Measurements from ENCODE around the gene ST3GAL2. TPM values are rescaled to one million over a fixed set of nuclear protein-coding genes. Genes with fewer than 3 reads are reported as not detected.
A peak's percentile ranks its signal among the peaks of the same experiment; 100 is the strongest.
"Not testable (repeated sequence)": the region's sequence is repeated elsewhere in the genome, so short reads cannot be mapped to it uniquely, and the experiment has no call there.

The ST3GAL2 gene
- total RNA-seq, 1 donor from 2014 or later, result 23.3 TPM

- peak within 1 kb of the TSS; percentile 97 for H3K4me3 ChIP-seq (ENCODE audit: low read depth, low read length)
- peak; percentile 26 for DNase-seq (ENCODE audit: low read depth)
- TF ChIP-seq CTCF (conservative IDR thresholded peaks at IDR 0.05; ENCODE audit: low read depth, low read length), result no peak
Measured at GRCh38 chr16:70454222-70455034, 15.5 kb upstream of the ST3GAL2 start, which contains the start of gene FCSK. Gene FCSK, plus strand, starts transcription at chr16:70454595. Its CDS starts 8,596 bp downstream, at chr16:70463191.

- no peak for TF ChIP-seq CTCF (conservative IDR thresholded peaks at IDR 0.05; ENCODE audit: low read depth, low read length)
- DNase-seq (ENCODE audit: low read depth), result no peak
- H3K4me3 ChIP-seq (ENCODE audit: low read depth, low read length), result peak overlapping the region; percentile 97
Measured at GRCh38 chr16:70453892-70454221, 15.0 kb upstream of the ST3GAL2 start.

- H3K4me3 ChIP-seq (ENCODE audit: low read depth, low read length), result peak overlapping the region; percentile 97
- DNase-seq (ENCODE audit: low read depth), result no peak
- no peak for TF ChIP-seq CTCF (conservative IDR thresholded peaks at IDR 0.05; ENCODE audit: low read depth, low read length)
Measured at GRCh38 chr16:70453117-70453891, 14.4 kb upstream of the ST3GAL2 start.

DNA sequence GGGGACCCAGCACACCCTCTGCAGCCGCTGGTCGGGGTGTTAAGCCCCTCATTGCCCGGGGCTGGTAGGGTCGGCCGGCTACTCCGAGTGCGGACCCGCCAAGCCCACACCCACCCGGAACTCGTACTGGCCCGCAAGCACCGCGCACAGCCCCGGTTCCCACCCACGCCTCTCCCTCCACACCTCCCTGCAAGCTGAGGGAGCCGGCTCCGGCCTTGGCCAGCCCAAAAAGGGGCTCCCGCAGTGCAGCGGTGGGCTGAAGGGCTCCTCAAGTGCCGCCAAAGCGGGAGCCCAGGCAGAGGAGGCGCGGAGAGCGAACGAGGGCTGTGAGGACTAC, 12.1 kb upstream of the ST3GAL2 start:
- H3K4me3 ChIP-seq (ENCODE audit: low read depth, low read length); DNase-seq (ENCODE audit: low read depth): not testable (repeated sequence)

GRCh38 chr16:70450142-70451003, 11.5 kb upstream of the ST3GAL2 start:
- not testable (repeated sequence) for H3K4me3 ChIP-seq (ENCODE audit: low read depth, low read length)

GRCh38 chr16:70448075-70448474, 9.2 kb upstream of the ST3GAL2 start:
- no peak overlapping the region for H3K4me3 ChIP-seq (ENCODE audit: low read depth, low read length)
- no peak for TF ChIP-seq CTCF (conservative IDR thresholded peaks at IDR 0.05; ENCODE audit: low read depth, low read length)
- no peak for DNase-seq (ENCODE audit: low read depth)

More at GRCh38 chr16:70450142-70451003, 11.5 kb upstream of the ST3GAL2 start:
- not testable (repeated sequence) for DNase-seq (ENCODE audit: low read depth)

- no peak for TF ChIP-seq CTCF (conservative IDR thresholded peaks at IDR 0.05; ENCODE audit: low read depth, low read length)
- no peak overlapping the region for H3K4me3 ChIP-seq (ENCODE audit: low read depth, low read length)
- no peak for DNase-seq (ENCODE audit: low read depth)
Measured at GRCh38 chr16:70444249-70445063, 5.6 kb upstream of the ST3GAL2 start.
